Muscle layer of colon (tissue), 2 donors: Measurements from ENCODE around the gene TNFAIP6.

Experiments
- H3K27ac ChIP-seq: one replicate; pipeline ENCODE4 v1.7.0; 2013; ENCODE audit warnings: low read depth, mild to moderate bottlenecking, low read length, moderate library complexity
- H3K27me3 ChIP-seq, 2 donors: one replicate each; pipeline ENCODE4 v1.7.0; 2013; ENCODE audit warnings: low read length in 2 of 2, mild to moderate bottlenecking in 2 of 2; ENCODE audit not compliant: insufficient read depth in 2 of 2, control insufficient read depth in 1 of 2
- H3K36me3 ChIP-seq: one replicate; pipeline ENCODE4 v1.7.0; 2013; ENCODE audit warnings: mild to moderate bottlenecking, low read length; ENCODE audit not compliant: insufficient read depth
- H3K4me1 ChIP-seq: one replicate; pipeline ENCODE4 v1.7.0; 2013; ENCODE audit warnings: mild to moderate bottlenecking, low read length; ENCODE audit not compliant: insufficient read depth
- H3K4me3 ChIP-seq, 2 donors: one replicate each; pipeline ENCODE4 v1.7.0; 2013; ENCODE audit warnings: low read length in 2 of 2, low read depth in 1 of 2, mild to moderate bottlenecking in 1 of 2, moderate library complexity in 1 of 2
- H3K9ac ChIP-seq: one replicate; pipeline ENCODE4 v1.7.0; 2013; ENCODE audit warnings: low read length
- H3K9me3 ChIP-seq: one replicate; pipeline ENCODE4 v1.7.0; 2013; ENCODE audit warnings: mild to moderate bottlenecking, low read length
- donor health status: abdominal sarcoma.
- donor health status: Adenocarcinoma of cecum.

TNFAIP6 gene

DNA sequence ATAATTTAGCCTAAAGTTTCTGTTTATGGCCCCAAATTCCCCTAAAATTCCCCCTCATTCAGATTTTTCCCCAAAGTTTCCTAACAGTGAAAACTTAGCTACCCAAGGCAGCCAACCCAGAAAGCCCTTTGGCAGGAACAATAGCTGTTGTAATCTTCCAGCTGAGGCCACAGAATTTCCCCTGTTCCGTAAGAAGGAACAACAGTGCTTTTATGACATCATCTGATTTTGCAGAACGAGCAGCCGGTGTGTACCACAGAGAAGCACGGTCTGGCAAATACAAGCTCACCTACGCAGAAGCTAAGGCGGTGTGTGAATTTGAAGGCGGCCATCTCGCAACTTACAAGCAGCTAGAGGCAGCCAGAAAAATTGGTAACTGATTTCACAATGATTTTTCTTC lies 6.3 kb downstream of the TNFAIP6 start:
- Histone ChIP-seq H3K4me3 (no peak overlapping the region), H3K36me3 (no peaks in the 10 kb centered on the region), H3K4me1 (no peaks in the 10 kb centered on the region)

DNA sequence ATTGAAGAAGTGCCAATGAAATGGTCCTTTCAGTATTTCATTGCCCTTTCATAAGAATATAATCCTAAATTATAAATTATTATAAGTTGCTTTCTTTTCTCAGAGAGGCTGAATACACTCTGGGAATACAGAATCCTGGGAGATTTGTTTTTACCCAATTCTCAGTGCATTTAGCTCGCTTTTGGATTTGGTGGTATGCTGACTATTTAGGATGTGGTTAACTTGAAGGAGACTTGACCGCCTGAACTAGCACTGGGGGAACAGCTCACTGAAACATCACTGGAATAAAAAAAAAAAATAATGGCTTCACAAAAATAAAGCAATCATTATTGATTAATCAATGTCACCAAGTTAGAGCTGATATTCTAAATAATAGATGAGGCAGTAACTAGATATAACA lies 10.2 kb downstream of the TNFAIP6 start:
- Histone ChIP-seq H3K4me3 (no peak overlapping the region), H3K9ac (no peak overlapping the region), H3K27ac (no peak overlapping the region), H3K4me1 (no peaks in the 10 kb centered on the region), H3K36me3 (no peaks in the 10 kb centered on the region), H3K9me3 (no peaks in the 10 kb centered on the region), H3K27me3 (no peaks in the 10 kb centered on the region)

More for the DNA sequence above, 6.3 kb downstream of the TNFAIP6 start:
- no peaks in the 10 kb centered on the region for H3K9me3 ChIP-seq
- no peak overlapping the region for H3K27ac ChIP-seq
- H3K27me3 ChIP-seq = no peaks in the 10 kb centered on the region
- no peak overlapping the region for H3K9ac ChIP-seq

DNA sequence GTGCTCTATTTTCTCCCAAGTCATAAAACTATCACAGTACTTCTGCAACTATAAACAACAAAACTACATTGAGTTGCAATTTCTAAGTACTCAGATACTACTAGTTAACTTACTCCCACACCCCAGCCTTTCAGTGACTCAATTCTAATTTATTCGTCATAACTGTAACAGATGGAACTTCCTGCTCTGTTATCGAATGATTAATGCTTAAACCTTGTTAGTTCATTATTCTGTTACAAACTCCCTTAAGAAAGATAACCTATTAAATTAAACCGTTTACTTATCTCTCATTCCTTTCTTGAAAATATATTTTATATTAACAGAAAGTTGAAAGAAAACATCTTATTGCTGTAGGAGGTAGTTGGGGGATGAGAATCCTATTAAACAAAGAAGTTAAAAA lies 17.0 kb downstream of the TNFAIP6 start:
- no peaks in the 10 kb centered on the region for H3K36me3 ChIP-seq
- H3K27ac ChIP-seq = no peak overlapping the region
- peaks cover 6% of the 10 kb centered on the region for H3K4me1 ChIP-seq
- H3K27me3 ChIP-seq = no peaks in the 10 kb centered on the region
- no peak overlapping the region for H3K9ac ChIP-seq
- H3K4me3 ChIP-seq = no peak overlapping the region
- no peaks in the 10 kb centered on the region for H3K9me3 ChIP-seq

DNA sequence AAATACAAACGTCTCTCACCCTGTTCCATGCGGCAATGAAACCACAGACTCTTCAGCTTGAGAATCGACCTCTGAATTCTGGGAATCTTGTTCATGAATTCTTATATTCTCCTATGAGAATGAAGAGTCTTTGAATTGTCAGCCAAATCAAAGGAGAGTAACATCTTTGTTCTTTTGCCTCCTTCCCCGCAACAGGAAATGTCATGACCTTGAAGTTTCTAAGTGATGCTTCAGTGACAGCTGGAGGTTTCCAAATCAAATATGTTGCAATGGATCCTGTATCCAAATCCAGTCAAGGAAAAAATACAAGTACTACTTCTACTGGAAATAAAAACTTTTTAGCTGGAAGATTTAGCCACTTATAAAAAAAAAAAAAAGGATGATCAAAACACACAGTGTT lies 21.8 kb downstream of the TNFAIP6 start:
- H3K4me1 ChIP-seq = peaks cover 3% of the 10 kb centered on the region
- no peak overlapping the region for H3K9ac ChIP-seq
- H3K36me3 ChIP-seq = no peaks in the 10 kb centered on the region
- no peak overlapping the region for H3K27ac ChIP-seq
- no peaks in the 10 kb centered on the region for H3K27me3 ChIP-seq
- no peak overlapping the region for H3K4me3 ChIP-seq
- no peaks in the 10 kb centered on the region for H3K9me3 ChIP-seq

DNA sequence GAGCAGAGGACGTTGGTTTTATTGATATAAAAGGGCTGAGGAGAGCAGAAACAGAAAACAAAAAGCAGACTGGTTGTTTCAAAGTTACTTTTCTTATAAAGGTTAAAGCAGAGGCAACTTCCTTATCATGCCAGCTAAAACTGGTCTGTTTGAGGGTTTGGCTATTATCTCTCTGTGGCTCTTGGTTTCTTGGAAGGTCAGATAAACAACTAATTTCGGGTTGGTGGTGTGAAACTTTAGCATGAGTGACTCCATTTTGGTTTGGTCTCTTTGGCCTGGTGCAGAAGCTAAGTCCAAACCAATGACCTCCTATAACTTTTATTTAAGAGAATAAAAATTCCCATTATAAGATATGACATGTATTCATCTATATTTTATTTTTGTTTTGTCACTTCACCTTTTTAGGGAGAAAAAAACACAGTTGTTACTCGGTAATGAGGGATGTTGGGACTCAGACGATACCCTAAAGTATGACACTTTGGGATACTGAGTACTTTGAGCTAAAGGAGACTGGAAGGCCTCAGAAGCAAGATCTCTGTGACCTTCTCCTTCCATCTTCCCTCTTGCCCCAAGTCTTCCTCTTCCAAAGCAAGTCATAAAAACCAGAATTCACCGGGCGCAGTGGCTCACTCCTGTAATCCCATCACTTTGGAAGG lies 23.3 kb downstream of the TNFAIP6 start:
- no peaks in the 10 kb centered on the region for H3K4me1 ChIP-seq
- no peaks in the 10 kb centered on the region for H3K36me3 ChIP-seq
- no peak overlapping the region for H3K9ac ChIP-seq
- H3K4me3 ChIP-seq = no peak overlapping the region
- no peaks in the 10 kb centered on the region for H3K27me3 ChIP-seq
- no peak overlapping the region for H3K27ac ChIP-seq
- no peaks in the 10 kb centered on the region for H3K9me3 ChIP-seq

DNA sequence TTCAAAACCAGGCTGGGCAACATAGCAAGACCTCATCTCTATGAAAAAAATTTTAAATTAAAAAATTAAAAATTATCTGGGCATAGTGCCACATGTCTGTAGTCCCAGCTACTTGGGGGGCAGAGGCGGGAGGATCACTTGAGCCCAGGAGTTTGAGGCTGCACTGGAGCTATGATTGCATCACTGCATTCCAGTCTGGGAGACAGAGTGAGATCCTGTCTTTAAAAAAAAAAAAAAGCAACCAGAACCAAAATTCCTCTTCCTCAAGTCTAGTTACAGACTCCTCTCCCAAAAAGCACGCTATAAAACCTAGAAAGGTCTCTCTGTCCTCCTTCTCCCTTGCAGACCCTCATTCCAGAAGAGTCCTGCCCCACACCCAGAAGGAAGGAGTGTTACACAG lies 23.9 kb downstream of the TNFAIP6 start:
- Histone ChIP-seq H3K27ac (no peak overlapping the region), H3K9me3 (no peaks in the 10 kb centered on the region), H3K36me3 (no peaks in the 10 kb centered on the region), H3K9ac (no peak overlapping the region), H3K4me1 (no peaks in the 10 kb centered on the region), H3K4me3 (no peak overlapping the region), H3K27me3 (no peaks in the 10 kb centered on the region)

DNA sequence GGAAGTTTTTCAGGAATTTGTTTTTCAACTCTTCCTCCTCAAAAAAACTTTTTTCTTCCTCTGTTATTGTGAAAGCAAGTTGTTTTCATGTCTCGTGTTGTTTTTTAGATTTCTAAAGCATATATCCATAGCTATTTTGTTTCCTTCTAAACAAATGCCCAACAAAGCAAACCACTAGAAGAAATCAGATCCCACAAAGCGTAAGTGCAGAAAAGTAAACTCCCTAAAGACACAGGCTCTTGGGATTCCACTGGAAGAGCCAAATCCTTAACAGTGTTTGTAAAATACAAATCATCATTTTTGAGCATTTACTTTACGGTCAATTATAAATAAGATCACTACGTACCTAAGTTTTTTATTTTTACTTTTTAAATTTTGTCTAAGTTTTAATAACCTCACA lies 30.6 kb downstream of the TNFAIP6 start:
- Histone ChIP-seq H3K4me1 (no peaks in the 10 kb centered on the region), H3K36me3 (no peaks in the 10 kb centered on the region), H3K27ac (no peak overlapping the region), H3K9ac (no peak overlapping the region), H3K9me3 (no peaks in the 10 kb centered on the region), H3K27me3 (no peaks in the 10 kb centered on the region), H3K4me3 (no peak overlapping the region)

DNA sequence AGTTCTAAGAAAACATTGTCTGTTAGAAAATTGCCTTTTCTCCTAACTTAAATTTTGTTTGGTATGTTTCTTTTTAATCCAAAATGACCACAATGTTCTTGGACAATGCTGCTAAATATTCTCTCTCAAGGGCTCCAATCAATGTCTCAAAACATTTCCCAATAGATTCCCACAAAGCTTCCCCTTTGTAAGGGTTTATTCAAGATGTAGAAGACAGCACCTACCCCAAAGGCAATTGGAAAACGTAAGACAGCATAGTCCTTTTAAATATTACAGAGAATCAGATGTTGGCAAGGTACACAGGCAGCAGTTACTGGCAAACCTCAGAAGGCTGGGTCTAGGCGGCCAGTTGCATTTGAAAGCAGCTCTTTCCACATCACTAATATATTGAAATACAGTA lies 34.0 kb downstream of the TNFAIP6 start:
- Histone ChIP-seq H3K9ac (no peak overlapping the region), H3K27ac (no peak overlapping the region), H3K4me1 (no peaks in the 10 kb centered on the region), H3K27me3 (no peaks in the 10 kb centered on the region), H3K36me3 (no peaks in the 10 kb centered on the region), H3K9me3 (no peaks in the 10 kb centered on the region), H3K4me3 (no peak overlapping the region)

DNA sequence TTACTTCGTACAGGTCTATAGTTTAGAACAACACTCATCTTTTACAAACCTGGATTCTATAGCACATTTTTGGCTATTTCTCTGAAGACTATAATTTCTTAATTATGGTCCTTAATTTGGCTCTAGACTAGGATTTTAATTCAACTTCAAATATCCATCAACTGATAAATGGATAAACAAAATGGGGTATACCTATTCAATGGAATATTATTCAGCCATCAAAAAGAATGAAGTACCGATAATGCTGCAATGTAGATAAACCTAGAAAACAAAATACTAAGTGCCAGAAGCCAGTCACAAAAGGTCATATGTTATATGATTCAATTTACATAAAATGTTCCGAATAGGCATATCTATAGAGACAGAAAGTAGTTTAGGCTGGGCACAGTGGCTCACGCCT lies 37.1 kb downstream of the TNFAIP6 start:
- H3K9ac ChIP-seq = no peak overlapping the region
- H3K27ac ChIP-seq = no peak overlapping the region
- no peaks in the 10 kb centered on the region for H3K27me3 ChIP-seq
- H3K4me3 ChIP-seq = no peak overlapping the region
- no peaks in the 10 kb centered on the region for H3K4me1 ChIP-seq
- no peaks in the 10 kb centered on the region for H3K36me3 ChIP-seq
- no peaks in the 10 kb centered on the region for H3K9me3 ChIP-seq

DNA sequence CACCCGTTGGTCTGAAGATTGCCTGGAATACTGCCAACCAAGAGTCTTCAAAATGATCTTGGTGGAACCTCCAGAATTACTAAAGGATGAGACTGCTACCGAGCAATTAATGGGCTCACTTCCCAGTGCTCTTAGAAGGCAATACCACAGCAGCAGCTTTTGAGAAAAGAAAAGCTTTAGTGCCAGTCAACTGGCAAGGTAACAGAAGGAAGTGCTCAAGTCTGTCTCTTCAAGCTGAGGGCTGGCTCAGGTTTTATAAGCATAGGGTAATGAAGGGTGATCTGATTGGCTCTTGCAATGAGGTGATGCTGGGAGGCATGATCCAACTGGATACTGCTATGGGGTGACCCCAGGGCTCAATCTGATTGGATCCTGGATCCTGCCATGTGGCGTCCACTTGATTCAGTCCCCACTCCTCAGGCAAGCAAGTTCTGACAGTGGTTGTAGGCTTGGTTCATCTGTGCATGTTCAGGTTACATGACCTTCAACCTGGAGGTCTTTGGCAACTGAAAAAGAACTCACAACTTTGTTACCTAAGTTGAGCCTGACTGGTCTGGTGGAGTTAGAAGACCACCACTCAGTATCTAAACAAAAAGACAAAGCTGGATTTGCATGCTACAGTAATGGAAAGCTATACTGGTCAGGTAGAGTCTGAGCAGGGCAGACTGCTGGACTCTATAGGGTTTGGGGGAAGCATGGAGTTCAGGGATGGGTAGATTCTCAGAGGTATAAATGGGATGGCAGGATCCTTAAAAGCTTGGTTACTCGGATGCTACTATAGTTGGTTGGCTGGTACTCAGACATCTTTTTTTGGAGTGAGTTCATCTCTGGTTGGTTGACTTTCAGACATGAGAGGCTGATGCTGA lies 38.4 kb downstream of the TNFAIP6 start:
- H3K4me3 ChIP-seq = no peak overlapping the region
- no peaks in the 10 kb centered on the region for H3K27me3 ChIP-seq
- H3K27ac ChIP-seq = no peak overlapping the region
- no peaks in the 10 kb centered on the region for H3K36me3 ChIP-seq
- H3K9me3 ChIP-seq = no peaks in the 10 kb centered on the region
- no peak overlapping the region for H3K9ac ChIP-seq
- H3K4me1 ChIP-seq = no peaks in the 10 kb centered on the region

DNA sequence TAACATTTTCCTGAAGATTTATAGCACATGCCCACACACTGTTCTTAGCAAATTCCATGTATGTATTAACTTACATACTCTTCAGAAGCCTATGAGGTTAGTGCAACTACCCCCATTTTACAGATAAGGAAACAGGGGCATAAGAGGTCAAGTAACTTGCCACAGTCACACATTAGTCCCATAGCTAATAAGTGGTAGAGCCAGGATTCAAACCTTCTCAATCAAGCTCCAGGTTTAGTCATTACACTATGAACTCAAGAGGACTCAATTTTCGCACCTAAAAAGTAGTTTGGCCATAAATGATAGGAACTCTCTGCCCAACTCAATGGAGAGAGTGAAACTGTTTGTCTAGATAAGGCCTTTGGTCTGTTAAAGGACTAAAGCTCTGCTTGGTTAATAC lies 42.6 kb downstream of the TNFAIP6 start:
- Histone ChIP-seq H3K36me3 (no peaks in the 10 kb centered on the region), H3K9ac (no peak overlapping the region), H3K27ac (no peak overlapping the region), H3K4me1 (no peaks in the 10 kb centered on the region), H3K9me3 (no peaks in the 10 kb centered on the region), H3K27me3 (no peaks in the 10 kb centered on the region), H3K4me3 (no peak overlapping the region)

DNA sequence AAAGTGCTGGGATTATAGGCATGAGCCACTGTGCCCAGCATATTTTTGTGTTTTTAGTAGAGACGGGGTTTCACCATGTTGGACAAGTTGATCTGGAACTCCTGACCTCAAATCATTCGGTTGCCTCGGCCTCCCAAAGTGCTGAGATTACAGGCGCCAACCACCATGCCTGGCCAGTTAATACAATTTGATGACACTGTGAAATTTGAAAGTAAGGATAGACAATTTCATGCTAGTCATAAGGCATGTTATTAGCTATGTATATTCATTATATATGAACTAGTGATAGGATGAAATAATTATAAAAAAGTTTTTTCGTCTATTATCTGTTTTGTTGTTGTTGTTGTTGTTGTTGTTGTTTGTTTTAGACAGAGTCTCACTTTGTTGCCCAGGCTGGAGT lies 43.8 kb downstream of the TNFAIP6 start:
- H3K36me3 ChIP-seq = no peaks in the 10 kb centered on the region
- H3K27ac ChIP-seq = no peak overlapping the region
- H3K4me3 ChIP-seq = no peak overlapping the region
- no peaks in the 10 kb centered on the region for H3K27me3 ChIP-seq
- no peaks in the 10 kb centered on the region for H3K4me1 ChIP-seq
- no peaks in the 10 kb centered on the region for H3K9me3 ChIP-seq
- H3K9ac ChIP-seq = no peak overlapping the region
